K562 (cell line): ENCODE measurements around the gene DAAM1.

Experiments used
- MNT ChIP-seq, 2 experiments: fragments of 450-650 bp; conservative IDR thresholded peaks; 2 replicates each; pipeline ENCODE4 v1.6.1; 2017; ENCODE audit warnings: mild to moderate bottlenecking in 2 of 2, moderate library complexity in 2 of 2
- SAFB2 ChIP-seq: fragments of 200-400 bp; formaldehyde crosslinking; IDR thresholded peaks from 2 replicates; pipeline ENCODE4 v1.6.1; 2018; ENCODE audit warnings: borderline replicate concordance, low read length, low read depth, moderate library complexity; ENCODE audit not compliant: severe bottlenecking
- SOX6 ChIP-seq: fragments of 450-650 bp; IDR thresholded peaks from 2 replicates; pipeline ENCODE4 v1.6.1; 2014; ENCODE audit warnings: mild to moderate bottlenecking

GRCh38 chr14:59395672-59396071 lies 207.2 kb downstream of the DAAM1 start:
- TF ChIP-seq MNT (conservative IDR thresholded peaks at IDR 0.05) (no peak), SOX6 (no peak), SAFB2 (no peak)
